ENCODE data around the gene EHMT1. TPM values are rescaled to one million over a fixed set of nuclear protein-coding genes. Genes with fewer than 3 reads are reported as not detected.

The EHMT1 gene
- total and polyA plus RNA-seq, 2 donors from 2014 or later, result 15.8 to 92.9 TPM

Small RNA genes lying within 50 kb of the gene (microRNA-seq; reads per million reads assigned to microRNA genes)
- not detected for gene MIR602

Other genes starting within 250 kb of the EHMT1 start
- gene EXD3, start 195.8 kb upstream of the EHMT1 start, total RNA-seq, result 44.5 TPM
- 18.9 TPM for gene EXD3, start 195.8 kb upstream of the EHMT1 start, polyA plus RNA-seq (ENCODE audit: insufficient read depth, low read depth, low replicate concordance)
- gene NOXA1, start 195.6 kb upstream of the EHMT1 start, total RNA-seq, result 21.8 TPM
- gene NOXA1, start 195.6 kb upstream of the EHMT1 start, polyA plus RNA-seq (ENCODE audit: insufficient read depth, low read depth, low replicate concordance), result 19.1 TPM
- 5.2 TPM for gene ENTPD8, start 177.6 kb upstream of the EHMT1 start, total RNA-seq
- gene ENTPD8, start 177.6 kb upstream of the EHMT1 start, polyA plus RNA-seq (ENCODE audit: insufficient read depth, low read depth, low replicate concordance), result 5.0 TPM
- 49.5 TPM for gene NSMF, start 159.7 kb upstream of the EHMT1 start, total RNA-seq
- gene NSMF, start 159.7 kb upstream of the EHMT1 start, polyA plus RNA-seq (ENCODE audit: insufficient read depth, low read depth, low replicate concordance), result 32.7 TPM
- 9.6 TPM for gene PNPLA7, start 68.6 kb upstream of the EHMT1 start, total RNA-seq
- gene PNPLA7, start 68.6 kb upstream of the EHMT1 start, polyA plus RNA-seq (ENCODE audit: insufficient read depth, low read depth, low replicate concordance), result 2.1 TPM
- 47.3 TPM for gene MRPL41, start 67.1 kb upstream of the EHMT1 start, total RNA-seq
- 150 TPM for gene MRPL41, start 67.1 kb upstream of the EHMT1 start, polyA plus RNA-seq (ENCODE audit: insufficient read depth, low read depth, low replicate concordance)
- gene DPH7, start 40.1 kb upstream of the EHMT1 start, total RNA-seq, result 31.4 TPM
- 23.2 TPM for gene DPH7, start 40.1 kb upstream of the EHMT1 start, polyA plus RNA-seq (ENCODE audit: insufficient read depth, low read depth, low replicate concordance)
- 19.1 TPM for gene ZMYND19, start 28.5 kb upstream of the EHMT1 start, total RNA-seq
- 13.5 TPM for gene ZMYND19, start 28.5 kb upstream of the EHMT1 start, polyA plus RNA-seq (ENCODE audit: insufficient read depth, low read depth, low replicate concordance)
- gene ARRDC1, start 13.3 kb upstream of the EHMT1 start, total RNA-seq, result 88.9 TPM
- 42.3 TPM for gene ARRDC1, start 13.3 kb upstream of the EHMT1 start, polyA plus RNA-seq (ENCODE audit: insufficient read depth, low read depth, low replicate concordance)

Measured in kidney (tissue), 2 donors.